Activated naive CD8-positive, alpha-beta T cell treated with anti-CD3 and anti-CD28 coated beads for 36 hours (primary cell): ENCODE data around the gene KDM5C. TPM values are rescaled to one million over a fixed set of nuclear protein-coding genes. Genes with fewer than 3 reads are reported as not detected.

Experiments
- DNase-seq: peaks from one replicate; pipeline ENCODE4 v3.0.0; 2021
- H3K27ac Mint-ChIP-seq: one replicate; pipeline ENCODE4 v1.8.0; 2022; ENCODE audit warnings: mild to moderate bottlenecking, moderate library complexity, mixed read lengths
- H3K27me3 Mint-ChIP-seq: one replicate; pipeline ENCODE4 v1.8.0; 2022; ENCODE audit warnings: mild to moderate bottlenecking, mixed read lengths
- H3K36me3 Mint-ChIP-seq: one replicate; pipeline ENCODE4 v1.8.0; 2021; ENCODE audit warnings: mild to moderate bottlenecking, mixed read lengths
- H3K4me1 Mint-ChIP-seq: one replicate; pipeline ENCODE4 v1.8.0; 2021; ENCODE audit warnings: mixed read lengths
- H3K4me3 Mint-ChIP-seq: one replicate; pipeline ENCODE4 v1.8.0; 2022; ENCODE audit warnings: mild to moderate bottlenecking, moderate library complexity, mixed read lengths
- H3K9me3 Mint-ChIP-seq: one replicate; pipeline ENCODE4 v1.8.0; 2022; ENCODE audit warnings: mixed read lengths
- total RNA-seq, 2 experiments: library from RNA; stranded (reverse); gene quantifications; one replicate each; pipeline ENCODE4 v1.2.3, GENCODE V29; 2021

KDM5C gene
- total RNA-seq = 10 to 100 TPM; 78.1 to 78.4 TPM

GRCh38 chrX:53224860-53225797 is at the start of gene KDM5C:
KDM5C (minus strand) TSS chrX:53225207; CDS start chrX:53224889, 318 bp downstream.
- Mint-ChIP-seq H3K4me3 (peak within 1 kb of the TSS; percentile 97), H3K4me1 (peaks cover 31% of the 10 kb centered on the region), H3K27me3 (no peaks in the 10 kb centered on the region), H3K9me3 (no peaks in the 10 kb centered on the region), H3K27ac (peak within 1 kb of the TSS; percentile 97), H3K36me3 (peaks cover 17% of the 10 kb centered on the region)
- DNase-seq = peak; percentile 82

- Mint-ChIP-seq H3K9me3 (no peaks in the 10 kb centered on the region), H3K27ac (no peak overlapping the region), H3K4me3 (no peak overlapping the region)
Measured at GRCh38 chrX:53272808-53273337, 47.9 kb upstream of the KDM5C start.

GRCh38 chrX:53269536-53270107 is 44.6 kb upstream of the KDM5C start:
- no peaks in the 10 kb centered on the region for H3K9me3 Mint-ChIP-seq
- H3K4me3 Mint-ChIP-seq = no peak overlapping the region
- DNase-seq = no peak
- H3K27ac Mint-ChIP-seq = no peak overlapping the region
- H3K36me3 Mint-ChIP-seq = no peaks in the 10 kb centered on the region
- no peaks in the 10 kb centered on the region for H3K27me3 Mint-ChIP-seq
- H3K4me1 Mint-ChIP-seq = no peaks in the 10 kb centered on the region

More at GRCh38 chrX:53272808-53273337, 47.9 kb upstream of the KDM5C start:
- DNase-seq = no peak
- Mint-ChIP-seq H3K27me3 (no peaks in the 10 kb centered on the region), H3K36me3 (no peaks in the 10 kb centered on the region), H3K4me1 (no peaks in the 10 kb centered on the region)

GRCh38 chrX:53268173-53268572 is 43.2 kb upstream of the KDM5C start:
- no peaks in the 10 kb centered on the region for H3K27me3 Mint-ChIP-seq
- no peaks in the 10 kb centered on the region for H3K9me3 Mint-ChIP-seq
- peaks cover 9% of the 10 kb centered on the region for H3K4me1 Mint-ChIP-seq
- no peak overlapping the region for H3K4me3 Mint-ChIP-seq
- H3K27ac Mint-ChIP-seq = no peak overlapping the region
- H3K36me3 Mint-ChIP-seq = no peaks in the 10 kb centered on the region
- no peak for DNase-seq

- no peaks in the 10 kb centered on the region for H3K27me3 Mint-ChIP-seq
- no peak overlapping the region for H3K4me3 Mint-ChIP-seq
Measured at GRCh38 chrX:53266914-53267313, 41.9 kb upstream of the KDM5C start.

GRCh38 chrX:53265771-53266574 is 41.0 kb upstream of the KDM5C start:
- no peak for DNase-seq
- no peak overlapping the region for H3K27ac Mint-ChIP-seq
- no peaks in the 10 kb centered on the region for H3K36me3 Mint-ChIP-seq
- peaks cover 28% of the 10 kb centered on the region for H3K4me1 Mint-ChIP-seq
- H3K9me3 Mint-ChIP-seq = no peaks in the 10 kb centered on the region
- H3K27me3 Mint-ChIP-seq = no peaks in the 10 kb centered on the region
- no peak overlapping the region for H3K4me3 Mint-ChIP-seq

More at GRCh38 chrX:53266914-53267313, 41.9 kb upstream of the KDM5C start:
- no peaks in the 10 kb centered on the region for H3K9me3 Mint-ChIP-seq
- H3K4me1 Mint-ChIP-seq = peaks cover 21% of the 10 kb centered on the region
- H3K36me3 Mint-ChIP-seq = no peaks in the 10 kb centered on the region
- DNase-seq = no peak
- no peak overlapping the region for H3K27ac Mint-ChIP-seq

GRCh38 chrX:53263597-53264094 is 38.6 kb upstream of the KDM5C start:
- H3K9me3 Mint-ChIP-seq = no peaks in the 10 kb centered on the region
- peak; percentile 61 for DNase-seq
- H3K27ac Mint-ChIP-seq = peak overlapping the region; percentile 27
- H3K4me1 Mint-ChIP-seq = peaks cover 28% of the 10 kb centered on the region
- H3K4me3 Mint-ChIP-seq = peak overlapping the region; percentile 54
- no peaks in the 10 kb centered on the region for H3K27me3 Mint-ChIP-seq
- H3K36me3 Mint-ChIP-seq = no peaks in the 10 kb centered on the region

GRCh38 chrX:53262918-53263394 is 37.9 kb upstream of the KDM5C start:
- peak overlapping the region; percentile 46 for H3K27ac Mint-ChIP-seq
- H3K4me1 Mint-ChIP-seq = peaks cover 28% of the 10 kb centered on the region
- no peaks in the 10 kb centered on the region for H3K27me3 Mint-ChIP-seq
- H3K9me3 Mint-ChIP-seq = no peaks in the 10 kb centered on the region
- H3K36me3 Mint-ChIP-seq = no peaks in the 10 kb centered on the region
- DNase-seq = no peak
- H3K4me3 Mint-ChIP-seq = peak overlapping the region; percentile 19

- Mint-ChIP-seq H3K9me3 (no peaks in the 10 kb centered on the region), H3K4me3 (no peak overlapping the region), H3K36me3 (no peaks in the 10 kb centered on the region), H3K4me1 (peaks cover 28% of the 10 kb centered on the region), H3K27ac (no peak overlapping the region), H3K27me3 (no peaks in the 10 kb centered on the region)
- no peak for DNase-seq
Measured at GRCh38 chrX:53262189-53262917, 37.3 kb upstream of the KDM5C start.

GRCh38 chrX:53261355-53261972 is 36.5 kb upstream of the KDM5C start:
- Mint-ChIP-seq H3K36me3 (no peaks in the 10 kb centered on the region), H3K27ac (no peak overlapping the region), H3K27me3 (no peaks in the 10 kb centered on the region), H3K4me1 (peaks cover 28% of the 10 kb centered on the region), H3K9me3 (no peaks in the 10 kb centered on the region), H3K4me3 (no peak overlapping the region)
- no peak for DNase-seq

GRCh38 chrX:53260836-53261235 is 35.8 kb upstream of the KDM5C start:
- no peaks in the 10 kb centered on the region for H3K36me3 Mint-ChIP-seq
- no peak overlapping the region for H3K27ac Mint-ChIP-seq
- H3K9me3 Mint-ChIP-seq = no peaks in the 10 kb centered on the region
- H3K4me3 Mint-ChIP-seq = no peak overlapping the region
- peaks cover 28% of the 10 kb centered on the region for H3K4me1 Mint-ChIP-seq
- no peaks in the 10 kb centered on the region for H3K27me3 Mint-ChIP-seq
- DNase-seq = no peak

GRCh38 chrX:53257670-53258423 is 32.8 kb upstream of the KDM5C start:
- no peaks in the 10 kb centered on the region for H3K36me3 Mint-ChIP-seq
- no peaks in the 10 kb centered on the region for H3K27me3 Mint-ChIP-seq
- H3K4me1 Mint-ChIP-seq = peaks cover 16% of the 10 kb centered on the region
- H3K9me3 Mint-ChIP-seq = no peaks in the 10 kb centered on the region
- no peak for DNase-seq
- no peak overlapping the region for H3K27ac Mint-ChIP-seq
- no peak overlapping the region for H3K4me3 Mint-ChIP-seq

GRCh38 chrX:53257166-53257565 is 32.2 kb upstream of the KDM5C start:
- Mint-ChIP-seq H3K27ac (no peak overlapping the region), H3K9me3 (no peaks in the 10 kb centered on the region), H3K4me1 (peaks cover 10% of the 10 kb centered on the region)

More at GRCh38 chrX:53257166-53257565, 32.2 kb upstream of the KDM5C start:
- Mint-ChIP-seq H3K4me3 (no peak overlapping the region), H3K27me3 (no peaks in the 10 kb centered on the region), H3K36me3 (no peaks in the 10 kb centered on the region)
- DNase-seq = no peak
